Activated naive CD8-positive, alpha-beta T cell treated with anti-CD3 and anti-CD28 coated beads for 36 hours (primary cell): ENCODE data around the gene CRX. TPM values are rescaled to one million over a fixed set of nuclear protein-coding genes. Genes with fewer than 3 reads are reported as not detected.
"Not testable (repeated sequence)": the region's sequence is repeated elsewhere in the genome, so short reads cannot be mapped to it uniquely, and the experiment has no call there.

Source experiments
- DNase-seq: peaks from one replicate; pipeline ENCODE4 v3.0.0; 2021
- H3K27ac Mint-ChIP-seq: one replicate; pipeline ENCODE4 v1.8.0; 2022; ENCODE audit warnings: mild to moderate bottlenecking, moderate library complexity, mixed read lengths
- H3K27me3 Mint-ChIP-seq: one replicate; pipeline ENCODE4 v1.8.0; 2022; ENCODE audit warnings: mild to moderate bottlenecking, mixed read lengths
- H3K36me3 Mint-ChIP-seq: one replicate; pipeline ENCODE4 v1.8.0; 2021; ENCODE audit warnings: mild to moderate bottlenecking, mixed read lengths
- H3K4me1 Mint-ChIP-seq: one replicate; pipeline ENCODE4 v1.8.0; 2021; ENCODE audit warnings: mixed read lengths
- H3K4me3 Mint-ChIP-seq: one replicate; pipeline ENCODE4 v1.8.0; 2022; ENCODE audit warnings: mild to moderate bottlenecking, moderate library complexity, mixed read lengths
- H3K9me3 Mint-ChIP-seq: one replicate; pipeline ENCODE4 v1.8.0; 2022; ENCODE audit warnings: mixed read lengths
- total RNA-seq, 2 experiments: library from RNA; stranded (reverse); gene quantifications; one replicate each; pipeline ENCODE4 v1.2.3, GENCODE V29; 2021

Gene CRX
- total RNA-seq, 2 experiments from 2014 or later, result not detected

- no peak overlapping the region for H3K27ac Mint-ChIP-seq
- peaks cover 1% of the 10 kb centered on the region for H3K36me3 Mint-ChIP-seq
- DNase-seq, result no peak
- peaks cover 18% of the 10 kb centered on the region for H3K27me3 Mint-ChIP-seq
- H3K9me3 Mint-ChIP-seq, result peaks cover 6% of the 10 kb centered on the region
- H3K4me3 Mint-ChIP-seq, result no peak overlapping the region
- no peaks in the 10 kb centered on the region for H3K4me1 Mint-ChIP-seq
Measured at GRCh38 chr19:47796785-47797184, 25.0 kb upstream of the CRX start.

GRCh38 chr19:47797996-47798903 is 23.5 kb upstream of the CRX start:
- no peak overlapping the region for H3K4me3 Mint-ChIP-seq

GRCh38 chr19:47798904-47799266 is 22.9 kb upstream of the CRX start:
- peaks cover 18% of the 10 kb centered on the region for H3K27me3 Mint-ChIP-seq
- no peak for DNase-seq
- no peak overlapping the region for H3K4me3 Mint-ChIP-seq
- H3K4me1 Mint-ChIP-seq, result no peaks in the 10 kb centered on the region
- peaks cover 6% of the 10 kb centered on the region for H3K9me3 Mint-ChIP-seq
- peaks cover 1% of the 10 kb centered on the region for H3K36me3 Mint-ChIP-seq
- H3K27ac Mint-ChIP-seq, result no peak overlapping the region

More at GRCh38 chr19:47797996-47798903, 23.5 kb upstream of the CRX start:
- DNase-seq, result no peak
- peaks cover 6% of the 10 kb centered on the region for H3K9me3 Mint-ChIP-seq
- H3K36me3 Mint-ChIP-seq, result peaks cover 1% of the 10 kb centered on the region
- peaks cover 18% of the 10 kb centered on the region for H3K27me3 Mint-ChIP-seq
- no peak overlapping the region for H3K27ac Mint-ChIP-seq
- H3K4me1 Mint-ChIP-seq, result no peaks in the 10 kb centered on the region

DNA sequence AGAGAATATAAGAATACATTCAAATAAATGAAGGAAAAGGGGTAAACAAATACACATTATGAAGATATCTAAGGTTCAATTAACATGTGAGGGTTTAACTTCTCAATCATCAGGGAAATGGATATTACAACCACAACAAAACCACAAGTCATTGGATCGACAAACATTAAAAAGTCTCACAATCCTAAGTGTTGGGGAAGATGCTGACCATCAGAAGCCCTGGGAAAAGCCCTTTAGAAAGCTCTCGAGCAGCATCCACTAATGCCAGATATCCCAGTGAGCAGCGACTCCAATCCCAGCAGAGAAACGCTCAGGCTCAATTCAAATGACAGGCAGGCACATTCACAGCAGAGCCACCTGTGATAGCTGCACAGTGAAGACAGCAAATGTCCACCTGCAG is 20.5 kb upstream of the CRX start:
- peaks cover 6% of the 10 kb centered on the region for H3K9me3 Mint-ChIP-seq
- H3K27me3 Mint-ChIP-seq, result peaks cover 13% of the 10 kb centered on the region
- DNase-seq, result no peak
- no peaks in the 10 kb centered on the region for H3K4me1 Mint-ChIP-seq
- peaks cover 1% of the 10 kb centered on the region for H3K36me3 Mint-ChIP-seq
- H3K4me3 Mint-ChIP-seq, result no peak overlapping the region
- H3K27ac Mint-ChIP-seq, result no peak overlapping the region

- Mint-ChIP-seq H3K4me1 (no peaks in the 10 kb centered on the region), H3K27me3 (peaks cover 12% of the 10 kb centered on the region), H3K9me3 (peaks cover 6% of the 10 kb centered on the region), H3K36me3 (peaks cover 1% of the 10 kb centered on the region), H3K4me3 (no peak overlapping the region), H3K27ac (no peak overlapping the region)
- no peak for DNase-seq
Measured at GRCh38 chr19:47802521-47803043, 19.2 kb upstream of the CRX start.

- not testable (repeated sequence) for H3K27ac Mint-ChIP-seq, DNase-seq, H3K27me3 Mint-ChIP-seq, H3K4me1 Mint-ChIP-seq, H3K9me3 Mint-ChIP-seq, H3K4me3 Mint-ChIP-seq, H3K36me3 Mint-ChIP-seq
Measured at GRCh38 chr19:47803148-47803547, 18.6 kb upstream of the CRX start.

DNA sequence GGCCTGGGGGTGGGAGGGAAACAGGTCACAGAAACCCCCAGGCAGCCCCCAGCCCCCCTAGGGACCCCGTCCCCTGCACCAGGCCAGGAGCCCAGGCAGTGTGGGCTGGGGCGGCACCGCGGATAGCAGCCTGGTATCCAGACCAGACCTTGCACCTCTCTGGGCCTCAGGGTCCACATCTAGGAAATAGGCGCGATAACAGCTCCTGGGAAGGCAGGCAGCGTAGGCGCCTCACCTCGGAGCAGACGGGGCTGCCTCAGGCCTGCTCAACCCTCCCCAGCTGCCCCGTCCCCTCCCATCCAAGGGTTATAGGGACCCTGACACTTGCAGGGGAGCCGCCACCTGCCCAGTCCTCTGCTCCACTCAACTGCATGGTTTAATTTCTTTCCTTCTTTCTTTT is 18.1 kb upstream of the CRX start:
- not testable (repeated sequence) for H3K4me1 Mint-ChIP-seq, H3K27ac Mint-ChIP-seq, H3K4me3 Mint-ChIP-seq, DNase-seq, H3K27me3 Mint-ChIP-seq, H3K9me3 Mint-ChIP-seq, H3K36me3 Mint-ChIP-seq

DNA sequence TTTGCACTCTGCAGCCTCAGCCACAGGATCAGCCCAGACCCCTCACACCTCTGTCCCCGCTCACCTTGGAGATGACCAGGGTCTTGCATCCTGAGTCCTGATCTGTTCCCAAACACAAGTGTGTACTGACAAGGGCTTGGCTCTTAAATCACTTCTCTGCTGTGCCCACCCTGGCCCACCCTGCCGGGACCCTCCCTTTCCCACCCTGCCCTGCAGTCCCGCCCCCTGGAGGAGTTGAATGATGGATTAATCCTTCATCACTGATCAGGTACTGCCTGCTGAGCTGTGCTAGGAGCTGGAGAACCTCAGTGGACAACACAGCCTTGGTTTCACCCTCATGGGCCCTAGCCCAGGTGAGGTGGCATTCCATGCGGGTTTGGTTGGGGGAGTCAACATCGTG is 17.3 kb upstream of the CRX start, which contains the start of gene TPRX1:
Gene TPRX1 (minus strand): TSS at position 101 of the 400 bp plus-strand sequence. CDS start 12 bp downstream, at position 89.
- H3K27ac Mint-ChIP-seq, DNase-seq, H3K4me3 Mint-ChIP-seq, H3K27me3 Mint-ChIP-seq, H3K4me1 Mint-ChIP-seq, H3K9me3 Mint-ChIP-seq, H3K36me3 Mint-ChIP-seq: not testable (repeated sequence)

- Mint-ChIP-seq H3K27ac (no peak overlapping the region), H3K4me1 (no peaks in the 10 kb centered on the region), H3K4me3 (no peak overlapping the region), H3K9me3 (peaks cover 6% of the 10 kb centered on the region), H3K27me3 (no peaks in the 10 kb centered on the region), H3K36me3 (peaks cover 1% of the 10 kb centered on the region)
- DNase-seq, result no peak
Measured at GRCh38 chr19:47805313-47805712, 16.4 kb upstream of the CRX start.

- Mint-ChIP-seq H3K4me1 (no peaks in the 10 kb centered on the region), H3K4me3 (no peak overlapping the region), H3K27me3 (no peaks in the 10 kb centered on the region), H3K27ac (no peak overlapping the region), H3K36me3 (no peaks in the 10 kb centered on the region), H3K9me3 (peaks cover 1% of the 10 kb centered on the region)
- no peak for DNase-seq
Measured at GRCh38 chr19:47806435-47806834, 15.3 kb upstream of the CRX start.

DNA sequence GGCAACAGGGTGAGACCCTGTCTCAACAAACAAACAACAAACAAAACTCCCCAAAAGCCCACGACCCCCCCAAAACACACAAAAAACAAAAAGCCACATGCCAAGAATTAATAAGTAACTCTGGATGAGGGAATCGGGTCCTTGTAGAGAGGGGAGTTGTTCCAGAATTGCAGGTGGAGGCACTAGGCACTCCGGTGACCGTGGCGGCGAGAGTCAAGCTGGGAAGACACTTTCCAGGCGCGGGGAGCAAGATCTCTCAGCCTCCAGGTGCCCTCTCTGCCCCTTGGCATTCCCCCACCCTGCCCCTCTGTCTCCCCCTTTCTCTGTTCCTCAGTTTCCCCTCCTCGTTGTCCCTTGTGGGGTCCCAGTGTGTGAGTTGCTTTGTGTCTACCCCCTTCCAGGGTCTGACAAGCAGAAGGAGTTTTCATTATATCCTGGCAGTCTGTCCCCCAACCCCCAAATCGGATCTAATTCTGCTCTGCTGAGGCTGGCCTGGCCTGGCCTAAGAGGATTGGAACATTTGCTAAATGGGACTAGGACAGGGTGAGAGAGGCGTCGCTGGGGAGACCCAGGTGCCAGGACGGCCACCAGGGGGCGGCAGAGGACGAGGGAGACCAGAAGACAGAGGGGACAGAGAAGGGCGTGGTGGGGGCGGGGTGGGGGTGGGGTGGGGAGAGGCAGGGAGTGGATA is 8.3 kb upstream of the CRX start:
- Mint-ChIP-seq H3K27ac (no peak overlapping the region), H3K9me3 (no peaks in the 10 kb centered on the region), H3K4me3 (no peak overlapping the region), H3K27me3 (peaks cover 11% of the 10 kb centered on the region), H3K4me1 (peaks cover 2% of the 10 kb centered on the region), H3K36me3 (no peaks in the 10 kb centered on the region)
- peak; percentile 74 for DNase-seq

DNA sequence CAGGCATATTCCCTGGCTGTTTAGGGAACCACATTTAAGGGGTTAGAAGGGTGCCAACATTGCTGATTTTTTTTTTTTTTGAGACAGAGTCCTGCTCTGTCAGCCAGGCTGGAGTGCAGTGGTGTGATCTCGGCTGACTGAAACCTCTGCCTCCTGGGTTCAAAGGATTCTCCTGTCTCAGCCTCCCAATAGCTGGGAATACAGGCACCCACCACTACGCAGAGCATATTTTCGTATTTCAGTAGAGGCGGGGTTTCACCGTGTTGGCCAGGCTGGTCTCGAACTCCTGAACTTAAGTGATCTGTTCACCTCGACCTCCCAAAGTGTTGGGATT is 7.8 kb upstream of the CRX start:
- H3K27me3 Mint-ChIP-seq, result peaks cover 15% of the 10 kb centered on the region
- no peak overlapping the region for H3K4me3 Mint-ChIP-seq
- H3K4me1 Mint-ChIP-seq, result peaks cover 2% of the 10 kb centered on the region
- no peaks in the 10 kb centered on the region for H3K36me3 Mint-ChIP-seq
- H3K9me3 Mint-ChIP-seq, result no peaks in the 10 kb centered on the region
- no peak overlapping the region for H3K27ac Mint-ChIP-seq
- DNase-seq, result no peak

DNA sequence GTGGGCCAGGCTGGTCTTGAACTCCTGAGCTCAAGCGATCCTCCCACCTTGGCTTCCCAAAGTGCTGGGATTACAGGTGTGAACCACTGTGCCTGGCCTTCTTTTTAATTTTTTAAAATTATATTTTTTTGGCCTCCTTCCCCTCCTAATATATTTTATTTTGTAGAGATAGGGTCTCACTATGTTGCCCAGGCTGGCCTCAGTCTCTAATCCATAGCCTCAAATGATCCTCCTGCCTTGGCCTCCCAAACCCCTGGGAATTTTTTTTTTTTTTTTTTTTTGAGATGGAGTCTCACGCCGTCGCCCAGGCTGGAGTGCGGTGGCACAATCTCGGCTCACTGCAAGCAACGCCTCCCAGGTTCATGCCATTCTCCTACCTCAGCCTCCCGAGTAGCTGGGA is 5.5 kb upstream of the CRX start:
- peaks cover 33% of the 10 kb centered on the region for H3K27me3 Mint-ChIP-seq
- not testable (repeated sequence) for H3K4me1 Mint-ChIP-seq, H3K27ac Mint-ChIP-seq, DNase-seq, H3K4me3 Mint-ChIP-seq, H3K9me3 Mint-ChIP-seq, H3K36me3 Mint-ChIP-seq

GRCh38 chr19:47818221-47818620 is 3.5 kb upstream of the CRX start:
- H3K27me3 Mint-ChIP-seq, result peaks cover 33% of the 10 kb centered on the region
- H3K4me3 Mint-ChIP-seq, H3K36me3 Mint-ChIP-seq, DNase-seq, H3K4me1 Mint-ChIP-seq, H3K9me3 Mint-ChIP-seq, H3K27ac Mint-ChIP-seq: not testable (repeated sequence)

GRCh38 chr19:47819858-47820257 is 1.9 kb upstream of the CRX start:
- no peak overlapping the region for H3K27ac Mint-ChIP-seq
- H3K27me3 Mint-ChIP-seq, result peaks cover 30% of the 10 kb centered on the region
- DNase-seq, result no peak
- H3K4me3 Mint-ChIP-seq, result no peak overlapping the region
- no peaks in the 10 kb centered on the region for H3K4me1 Mint-ChIP-seq
- H3K36me3 Mint-ChIP-seq, result no peaks in the 10 kb centered on the region
- H3K9me3 Mint-ChIP-seq, result no peaks in the 10 kb centered on the region
